HCT116 (cell line): ENCODE results near the gene ITSN1. TPM values are rescaled to one million over a fixed set of nuclear protein-coding genes. Genes with fewer than 3 reads are reported as not detected.

ENCODE experiments used
- ATAC-seq: fragments of 200-7000 bp; cut with Tn5 transposase; 2 replicates; pipeline ENCODE4 v1.9.1; 2020; ENCODE audit warnings: mild to moderate bottlenecking, moderate library complexity
- BruUV-seq: library from RNA; stranded (reverse); fragments of 400-500 nt; replicated peaks from 2 replicates; lab custom pipeline; 2021; lab: Mats Ljungman, UMichigan
- CTCF ChIA-PET: fragments of 300-600 bp; sonication (Branson Sonifier 250); formaldehyde crosslinking; loops from one replicate; lab custom pipeline; 2021; ENCODE audit warnings: antibody characterized with exemption; lab: Charles Lee
- POLR2A ChIA-PET: fragments of 300-600, 350-600 bp; sonication (Branson Sonifier 250); formaldehyde crosslinking; loops from one replicate; lab custom pipeline; 2021; ENCODE audit warnings: antibody characterized with exemption; lab: Charles Lee
- RAD21 ChIA-PET, 2 experiments: fragments of 300-600 bp; sonication (Branson Sonifier 250); formaldehyde crosslinking; loops; one replicate each; lab custom pipeline; 2023; ENCODE audit warnings: low total read pairs in 2 of 2; ENCODE audit not compliant: uncharacterized antibody in 2 of 2, unreplicated experiment in 2 of 2, low non-redundant PET in 1 of 2; lab: Charles Lee
- DNase-seq: peaks from one replicate; pipeline ENCODE4 v3.0.0-alpha.2; 2010; ENCODE audit warnings: low read depth, low spot score
- H2AFZ ChIP-seq: fragments of 200-600 bp; shearing (Covaris generic), sonication (generic); 2 replicates; pipeline ENCODE4 v1.6.1; 2017; ENCODE audit warnings: low read depth, mixed run types, mixed read lengths, antibody characterized with exemption, low read length; ENCODE audit not compliant: poor library complexity, severe bottlenecking
- H3K27ac ChIP-seq: 2 replicates; pipeline ENCODE4 v1.5.1; 2012; ENCODE audit warnings: low read depth, low read length
- H3K27me3 ChIP-seq: fragments of 200-600 bp; sonication (generic); 2 replicates; pipeline ENCODE4 v1.6.1; 2016; ENCODE audit warnings: mixed run types, low read length, mixed read lengths; ENCODE audit not compliant: insufficient read depth
- H3K36me3 ChIP-seq, 2 experiments: fragments of 200-500 bp in 1 of 2; fragments of 200-600 bp in 1 of 2; sonication (Bioruptor generic) in 1 of 2; sonication (generic) in 1 of 2; 2 replicates each; pipeline versions ENCODE4 v1.5.1 to v1.6.1; 2014 to 2016; ENCODE audit warnings: low read length in 2 of 2, inconsistent platforms in 1 of 2, mixed read lengths in 1 of 2, mixed run types in 1 of 2; ENCODE audit not compliant: insufficient read depth in 2 of 2, control insufficient read depth in 1 of 2
- H3K4me1 ChIP-seq, 2 experiments: fragments of 200-600 bp in 1 of 2; sonication (generic) in 1 of 2; 2 replicates each; pipeline versions ENCODE4 v1.5.1 to v1.6.1; 2012 to 2017; ENCODE audit warnings: low read length in 2 of 2, inconsistent platforms in 1 of 2, mild to moderate bottlenecking in 1 of 2, mixed read lengths in 1 of 2, mixed run types in 1 of 2, moderate library complexity in 1 of 2; ENCODE audit not compliant: insufficient read depth in 2 of 2, control insufficient read depth in 1 of 2
- H3K4me2 ChIP-seq: fragments of 200-600 bp; sonication (generic); 2 replicates; pipeline ENCODE4 v1.6.1; 2017; ENCODE audit warnings: mixed run types, low read length, mixed read lengths
- H3K4me3 ChIP-seq, 2 experiments: fragments of 200-600 bp in 1 of 2; sonication (generic) in 1 of 2; replicated peaks in 1 of 2; 2 replicates each; pipeline ENCODE4 v1.5.1; 2011 to 2016; ENCODE audit warnings: low read length in 2 of 2, control low read depth in 1 of 2, low read depth in 1 of 2, mild to moderate bottlenecking in 1 of 2, mixed read lengths in 1 of 2, mixed run types in 1 of 2
- H3K79me2 ChIP-seq: fragments of 200-600 bp; sonication (generic); 2 replicates; pipeline ENCODE4 v1.6.1; 2017; ENCODE audit warnings: mild to moderate bottlenecking, mixed run types, low read length, moderate library complexity, mixed read lengths; ENCODE audit not compliant: insufficient read depth
- H3K9ac ChIP-seq: fragments of 200-600 bp; sonication (generic); 2 replicates; pipeline ENCODE4 v1.6.1; 2016; ENCODE audit warnings: low read length, mixed read lengths
- H3K9me2 ChIP-seq: fragments of 200-600 bp; sonication (generic), shearing (Covaris generic); 2 replicates; pipeline ENCODE4 v1.6.1; 2017; ENCODE audit warnings: mixed run types, mild to moderate bottlenecking, moderate library complexity; ENCODE audit not compliant: insufficient read depth
- H3K9me3 ChIP-seq, 2 experiments: fragments of 200-500 bp in 1 of 2; fragments of 200-600 bp in 1 of 2; sonication (Bioruptor generic) in 1 of 2; sonication (generic) in 1 of 2; 2 replicates each; pipeline ENCODE4 v1.6.1; 2014 to 2017; ENCODE audit warnings: low read length in 2 of 2, mixed read lengths in 2 of 2, inconsistent platforms in 1 of 2, low read depth in 1 of 2, mild to moderate bottlenecking in 1 of 2, mixed run types in 1 of 2, moderate library complexity in 1 of 2; ENCODE audit not compliant: control insufficient read depth in 1 of 2, insufficient read depth in 1 of 2
- H4K20me1 ChIP-seq: fragments of 200-600 bp; sonication (generic), shearing (Covaris generic); 2 replicates; pipeline ENCODE4 v1.6.1; 2017; ENCODE audit warnings: mixed run types, mild to moderate bottlenecking, moderate library complexity; ENCODE audit not compliant: insufficient read depth
- CBX3 ChIP-seq: IDR thresholded peaks from 2 replicates; pipeline ENCODE4 v1.6.1; 2012; ENCODE audit warnings: low read depth
- CTCF ChIP-seq, 3 experiments: fragments of 200-600 bp in 1 of 3; sonication (generic) in 1 of 3; IDR thresholded peaks in 2 of 3; conservative IDR thresholded peaks in 1 of 3; 2 replicates each; pipeline ENCODE4 v1.5.1; 2012 to 2017; ENCODE audit warnings: low read depth in 2 of 3, low read length in 2 of 3, antibody characterized with exemption in 1 of 3, borderline replicate concordance in 1 of 3, control low read depth in 1 of 3, mild to moderate bottlenecking in 1 of 3, mixed read lengths in 1 of 3, mixed run types in 1 of 3, moderate library complexity in 1 of 3; ENCODE audit not compliant: insufficient read depth in 1 of 3
- RAD21 ChIP-seq: IDR thresholded peaks from 2 replicates; pipeline ENCODE4 v1.6.1; 2012; ENCODE audit warnings: low read depth, mild to moderate bottlenecking
- intact Hi-C: fragments of 100-400 bp; cut with micrococcal nuclease; formaldehyde crosslinking; loops from 2 replicates; pipeline ENCODE4 v1.10.0; 2022
- total RNA-seq: library from RNA; stranded (reverse); gene quantifications from one replicate; pipeline ENCODE4 v1.2.1, GENCODE V29; 2021; ENCODE audit not compliant: unreplicated experiment
- TF ChIP-seq, protein P1 (sequence below): IDR thresholded peaks from 2 replicates; pipeline ENCODE4 v1.6.1; 2012

ITSN1 gene
- total RNA-seq, 1 experiment from 2014 or later = 25.8 TPM

DNA sequence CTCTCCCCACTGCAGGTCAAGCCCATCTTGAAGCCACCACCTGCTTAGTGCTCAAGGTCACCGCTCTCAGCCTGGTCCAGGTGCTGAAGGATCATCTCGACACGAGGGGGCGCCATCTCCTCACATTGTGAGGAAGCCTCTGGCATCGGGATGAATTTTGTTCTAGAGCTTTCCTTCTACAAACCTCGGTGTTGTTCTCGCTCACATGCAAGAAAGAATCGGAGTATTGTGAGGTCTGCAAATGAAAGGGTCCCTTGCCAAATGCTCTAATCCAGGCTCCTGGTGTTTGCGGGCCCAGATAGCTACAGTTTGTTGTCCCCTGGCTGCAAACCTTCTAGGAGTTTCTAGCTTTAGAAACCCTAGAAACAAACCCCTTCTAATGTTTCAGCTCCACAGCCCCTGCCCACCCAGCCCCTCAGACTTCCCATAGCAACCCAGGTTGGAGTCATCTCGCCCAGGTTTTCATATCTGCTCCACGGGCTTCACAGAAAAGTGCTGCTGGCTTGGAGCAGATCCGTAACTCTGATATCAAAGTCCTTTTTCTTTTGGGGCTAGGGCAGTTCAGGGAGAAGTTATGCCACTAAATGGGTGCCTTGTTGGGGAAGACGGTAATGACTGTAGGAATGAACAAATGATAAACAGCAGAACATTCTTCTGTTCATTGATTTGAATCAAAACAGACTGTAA is 281.9 kb downstream of the ITSN1 start:
- no peak overlapping the region for H3K9ac ChIP-seq
- no peaks in the 10 kb centered on the region for H3K36me3 ChIP-seq
- no TSS peak for BruUV-seq
- CTCF ChIA-PET = interaction anchor here (0.7 to 6.1 kb wide), 23 partner anchors 13 to 679 kb away, joined by 3 to 236 read pairs (median 5); no protein-coding TSS in a partner anchor
- H3K79me2 ChIP-seq = no peaks in the 10 kb centered on the region
- TF ChIP-seq CTCF (IDR thresholded peaks at IDR 0.05 in 2 of 3, conservative IDR thresholded peaks at IDR 0.05 in 1 of 3; ENCODE audit: borderline replicate concordance in 1 of 3, insufficient read depth in 1 of 3, low read depth in 2 of 3, low read length in 2 of 3) = peak; percentile 83 to 96 (median 88)
- TF ChIP-seq CBX3 = no peak
- TF ChIP-seq, protein P1, sequence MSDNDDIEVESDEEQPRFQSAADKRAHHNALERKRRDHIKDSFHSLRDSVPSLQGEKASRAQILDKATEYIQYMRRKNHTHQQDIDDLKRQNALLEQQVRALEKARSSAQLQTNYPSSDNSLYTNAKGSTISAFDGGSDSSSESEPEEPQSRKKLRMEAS = peak; percentile 31; the same call in 1 of the 2 replicates
- peak; percentile 96 for TF ChIP-seq RAD21
- TF ChIP-seq, all 23 proteins: peak for 3
- Histone ChIP-seq H3K4me1 (peaks cover 0 to 10% of the 10 kb centered on the region in 2 experiments; a peak in 2 of 4 replicates), H3K9me3 (no peaks in the 10 kb centered on the region), H3K9me2 (no peaks in the 10 kb centered on the region), H3K4me3 (no peak overlapping the region), H3K27ac (no peak overlapping the region), H3K27me3 (no peaks in the 10 kb centered on the region), H3K4me2 (peak overlapping the region; percentile 31; the same call in 1 of the 2 replicates), H2AFZ (peak overlapping the region; percentile 87), H4K20me1 (no peaks in the 10 kb centered on the region)
- POLR2A ChIA-PET = interaction anchor here (1.5 kb wide), 1 partner anchor 423 kb away, joined by 12 read pairs; no protein-coding TSS in a partner anchor
- DNase-seq (peak; percentile 69), ATAC-seq (peak; percentile 99)
- RAD21 ChIA-PET = interaction anchor here (0.8 to 2.7 kb wide), 6 partner anchors 22 to 426 kb away, joined by 3 to 37 read pairs (median 5); partner anchors contain the start of genes MRPS6 (in 1 of the 2) and SLC5A3 (in 1 of the 2)
- intact Hi-C loops = loop anchor here (2.0 to 10.0 kb wide), 3 partner anchors 319 to 708 kb away; no protein-coding TSS in a partner anchor
